SK-N-SH (cell line): Measurements from ENCODE around the gene PLXND1.

ENCODE experiments used
- EP300 ChIP-seq, 2 experiments: IDR thresholded peaks; 2 replicates each; pipeline versions ENCODE4 v1.4.0 to v1.6.1; 2012; ENCODE audit warnings: borderline replicate concordance in 1 of 2, low read depth in 1 of 2, low read length in 1 of 2
- EZH2phosphoT487 ChIP-seq: fragments of 200-600 bp; sonication (generic); IDR thresholded peaks from 2 replicates; pipeline ENCODE4 v1.6.1; 2017; ENCODE audit warnings: low read depth, mixed run types, mild to moderate bottlenecking, antibody characterized with exemption, moderate library complexity, borderline replicate concordance
- NFIC ChIP-seq: IDR thresholded peaks from 2 replicates; pipeline ENCODE4 v1.4.0; 2012; ENCODE audit warnings: borderline replicate concordance
- NRF1 ChIP-seq: IDR thresholded peaks from 2 replicates; pipeline ENCODE4 v1.6.1; 2012; ENCODE audit warnings: low read depth, mild to moderate bottlenecking, low read length
- POLR2AphosphoS5 ChIP-seq: IDR thresholded peaks from 2 replicates; pipeline ENCODE4 v1.6.1; 2012; ENCODE audit warnings: low read depth, low read length
- SIN3A ChIP-seq: IDR thresholded peaks from 2 replicates; pipeline ENCODE4 v1.6.1; 2012; ENCODE audit warnings: low read depth, mild to moderate bottlenecking, low read length, moderate library complexity, borderline replicate concordance
- TAF1 ChIP-seq: IDR thresholded peaks from 2 replicates; pipeline ENCODE4 v1.6.1; 2012; ENCODE audit warnings: low read depth, mild to moderate bottlenecking, low read length, moderate library complexity, borderline replicate concordance
- ZBTB33 ChIP-seq: IDR thresholded peaks from 2 replicates; pipeline ENCODE4 v1.4.0; 2012; ENCODE audit warnings: low read depth, borderline replicate concordance
- TF ChIP-seq, protein P1 (sequence below): fragments of 200-600 bp; sonication (generic); IDR thresholded peaks from 2 replicates; pipeline ENCODE4 v1.6.1; 2017; ENCODE audit warnings: antibody characterized with exemption, mild to moderate bottlenecking, moderate library complexity

- no peak for TF ChIP-seq EP300 (IDR thresholded peaks at IDR 0.05; ENCODE audit: borderline replicate concordance in 1 of 2, low read depth in 1 of 2, low read length in 1 of 2)
- TF ChIP-seq ZBTB33 = no peak
- TF ChIP-seq, protein P1, sequence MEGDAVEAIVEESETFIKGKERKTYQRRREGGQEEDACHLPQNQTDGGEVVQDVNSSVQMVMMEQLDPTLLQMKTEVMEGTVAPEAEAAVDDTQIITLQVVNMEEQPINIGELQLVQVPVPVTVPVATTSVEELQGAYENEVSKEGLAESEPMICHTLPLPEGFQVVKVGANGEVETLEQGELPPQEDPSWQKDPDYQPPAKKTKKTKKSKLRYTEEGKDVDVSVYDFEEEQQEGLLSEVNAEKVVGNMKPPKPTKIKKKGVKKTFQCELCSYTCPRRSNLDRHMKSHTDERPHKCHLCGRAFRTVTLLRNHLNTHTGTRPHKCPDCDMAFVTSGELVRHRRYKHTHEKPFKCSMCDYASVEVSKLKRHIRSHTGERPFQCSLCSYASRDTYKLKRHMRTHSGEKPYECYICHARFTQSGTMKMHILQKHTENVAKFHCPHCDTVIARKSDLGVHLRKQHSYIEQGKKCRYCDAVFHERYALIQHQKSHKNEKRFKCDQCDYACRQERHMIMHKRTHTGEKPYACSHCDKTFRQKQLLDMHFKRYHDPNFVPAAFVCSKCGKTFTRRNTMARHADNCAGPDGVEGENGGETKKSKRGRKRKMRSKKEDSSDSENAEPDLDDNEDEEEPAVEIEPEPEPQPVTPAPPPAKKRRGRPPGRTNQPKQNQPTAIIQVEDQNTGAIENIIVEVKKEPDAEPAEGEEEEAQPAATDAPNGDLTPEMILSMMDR = no peak
- TF ChIP-seq NRF1 = no peak
- no peak for TF ChIP-seq TAF1
- no peak for TF ChIP-seq SIN3A
- no peak for TF ChIP-seq POLR2AphosphoS5
- no peak for TF ChIP-seq NFIC
- TF ChIP-seq EZH2phosphoT487 = no peak
These were observed 16.5 kb upstream of the PLXND1 start for GRCh38 chr3:129622933-129623332.
